Smooth muscle cell (in vitro differentiated cells): Measurements from ENCODE around the gene CD70. TPM values are rescaled to one million over a fixed set of nuclear protein-coding genes. Genes with fewer than 3 reads are reported as not detected.
"Not testable (repeated sequence)": the region's sequence is repeated elsewhere in the genome, so short reads cannot be mapped to it uniquely, and the experiment has no call there.

Experiments used
- DNase-seq: peaks from one replicate; lab custom pipeline; 2025; ENCODE audit not compliant: unreplicated experiment; lab: John Stamatoyannopoulos, UW
- H2AFZ ChIP-seq: fragments of 200-600 bp; sonication (generic); 2 replicates; pipeline ENCODE4 v1.6.0; 2016; ENCODE audit warnings: antibody characterized with exemption, low read depth, mild to moderate bottlenecking
- H3F3A ChIP-seq: fragments of 200-600 bp; sonication (generic); 2 replicates; pipeline ENCODE4 v1.6.0; 2017; ENCODE audit warnings: antibody characterized with exemption, low read depth
- H3K27ac ChIP-seq: fragments of 200-600 bp; sonication (generic); 2 replicates; pipeline ENCODE4 v1.5.1; 2016; ENCODE audit warnings: low read depth, mild to moderate bottlenecking
- H3K27me3 ChIP-seq: fragments of 200-600 bp; sonication (generic); 2 replicates; pipeline ENCODE4 v1.6.1; 2016; ENCODE audit warnings: low read depth, mild to moderate bottlenecking
- H3K36me3 ChIP-seq: fragments of 200-600 bp; sonication (generic); 2 replicates; pipeline ENCODE4 v1.5.1; 2016; ENCODE audit warnings: low read depth
- H3K4me1 ChIP-seq: fragments of 200-600 bp; sonication (generic); 2 replicates; pipeline ENCODE4 v1.5.1; 2016; ENCODE audit warnings: low read depth
- H3K4me2 ChIP-seq: fragments of 200-600 bp; sonication (generic); 2 replicates; pipeline ENCODE4 v1.6.0; 2016; ENCODE audit warnings: mild to moderate bottlenecking
- H3K4me3 ChIP-seq: fragments of 200-600 bp; sonication (generic); 2 replicates; pipeline ENCODE4 v1.5.1; 2016; ENCODE audit warnings: mild to moderate bottlenecking
- H3K79me2 ChIP-seq: fragments of 200-600 bp; sonication (generic); 2 replicates; pipeline ENCODE4 v1.6.0; 2016; ENCODE audit warnings: low read depth, mild to moderate bottlenecking
- H3K9ac ChIP-seq: fragments of 200-600 bp; sonication (generic); 2 replicates; pipeline ENCODE4 v1.6.0; 2016; ENCODE audit warnings: low read depth
- H3K9me3 ChIP-seq: fragments of 200-600 bp; sonication (generic); replicated peaks from 2 replicates; pipeline ENCODE4 v1.5.1; 2016; ENCODE audit warnings: low read depth
- H4K20me1 ChIP-seq: fragments of 200-600 bp; sonication (generic); 2 replicates; pipeline ENCODE4 v1.6.0; 2016; ENCODE audit warnings: low read depth
- CTCF ChIP-seq: fragments of 200-600 bp; sonication (generic); IDR thresholded peaks from 2 replicates; pipeline ENCODE4 v1.5.1; 2017; ENCODE audit warnings: borderline replicate concordance, mild to moderate bottlenecking, antibody characterized with exemption; ENCODE audit not compliant: insufficient read depth, poor library complexity, severe bottlenecking
- WGBS: methylation state at CpG from one replicate; pipeline ENCODE4 v1.1.7; 2016; ENCODE audit warnings: low lambda C conversion rate; 5-methylcytosine and 5-hydroxymethylcytosine counted together
- polyA plus RNA-seq: library from polyadenylated mRNA; unstranded; fragments of >200 nt; fragmentation: Nextera tagmentation; extraction: Ambion mirVana; gene quantifications from 2 replicates; pipeline ENCODE4 v1.2.1, GENCODE V29; 2016
- total RNA-seq: library from RNA; depleted of rRNA; stranded (reverse); fragments of >200 nt; gene quantifications from 2 replicates; pipeline ENCODE4 v1.2.3, GENCODE V29; 2014

CD70 gene
- total and polyA plus RNA-seq, 2 experiments from 2014 or later, result 0.54 TPM; not detected in 1

GRCh38 chr19:6571167-6571566 is 19.8 kb downstream of the CD70 start:
- TF ChIP-seq CTCF, result no peak
- no peak overlapping the region for H3K4me2 ChIP-seq
- no peak overlapping the region for H3K27ac ChIP-seq
- no peaks in the 10 kb centered on the region for H3K9me3 ChIP-seq
- no peaks in the 10 kb centered on the region for H3K27me3 ChIP-seq
- H4K20me1 ChIP-seq, result no peaks in the 10 kb centered on the region
- H3K4me3 ChIP-seq, result no peak overlapping the region
- H3K9ac ChIP-seq, result no peak overlapping the region
- no peaks in the 10 kb centered on the region for H3F3A ChIP-seq
- H3K36me3 ChIP-seq, result no peaks in the 10 kb centered on the region
- no peaks in the 10 kb centered on the region for H3K79me2 ChIP-seq
- no peaks in the 10 kb centered on the region for H3K4me1 ChIP-seq
- no peak for DNase-seq
- H2AFZ ChIP-seq, result no peak overlapping the region

GRCh38 chr19:6570764-6571163 is 20.2 kb downstream of the CD70 start:
- Histone ChIP-seq H3K4me1 (no peaks in the 10 kb centered on the region), H3K79me2 (no peaks in the 10 kb centered on the region), H3K27me3 (no peaks in the 10 kb centered on the region), H3K9ac (no peak overlapping the region), H4K20me1 (no peaks in the 10 kb centered on the region), H3K4me2 (no peak overlapping the region), H3K9me3 (no peaks in the 10 kb centered on the region), H3K4me3 (no peak overlapping the region), H2AFZ (no peak overlapping the region), H3F3A (no peaks in the 10 kb centered on the region), H3K27ac (no peak overlapping the region), H3K36me3 (no peaks in the 10 kb centered on the region)
- no peak for DNase-seq
- 72% methylated on average over 3 of the region's 3 CpGs for WGBS
- no peak for TF ChIP-seq CTCF

- H3K36me3 ChIP-seq, result no peaks in the 10 kb centered on the region
- WGBS, result 61% methylated on average over 3 of the region's 3 CpGs
- no peak for TF ChIP-seq CTCF
These were observed 22.1 kb downstream of the CD70 start for GRCh38 chr19:6568816-6569215.

GRCh38 chr19:6568010-6568526 is 22.9 kb downstream of the CD70 start:
- Histone ChIP-seq H3K9me3 (no peaks in the 10 kb centered on the region), H3K4me1 (no peaks in the 10 kb centered on the region), H3K4me2 (no peak overlapping the region), H3K9ac (no peak overlapping the region), H3K27ac (no peak overlapping the region), H2AFZ (no peak overlapping the region), H3K79me2 (no peaks in the 10 kb centered on the region), H4K20me1 (no peaks in the 10 kb centered on the region), H3F3A (no peaks in the 10 kb centered on the region), H3K4me3 (no peak overlapping the region), H3K36me3 (no peaks in the 10 kb centered on the region), H3K27me3 (no peaks in the 10 kb centered on the region)
- no peak for DNase-seq
- TF ChIP-seq CTCF, result no peak
- WGBS, result 85% methylated on average over 8 of the region's 8 CpGs

More at GRCh38 chr19:6568816-6569215, 22.1 kb downstream of the CD70 start:
- Histone ChIP-seq H3K27me3 (no peaks in the 10 kb centered on the region), H3K4me2 (no peak overlapping the region), H3K27ac (no peak overlapping the region), H3K4me3 (no peak overlapping the region), H3K9me3 (no peaks in the 10 kb centered on the region), H3K79me2 (no peaks in the 10 kb centered on the region), H3F3A (no peaks in the 10 kb centered on the region), H3K4me1 (no peaks in the 10 kb centered on the region), H3K9ac (no peak overlapping the region), H2AFZ (no peak overlapping the region), H4K20me1 (no peaks in the 10 kb centered on the region)
- no peak for DNase-seq

GRCh38 chr19:6566727-6567126 is 24.2 kb downstream of the CD70 start:
- not testable (repeated sequence) for H3K4me3 ChIP-seq, H3K36me3 ChIP-seq, DNase-seq, H3K27ac ChIP-seq, H3K4me2 ChIP-seq, H3K9me3 ChIP-seq, H3K27me3 ChIP-seq, H4K20me1 ChIP-seq, H3K79me2 ChIP-seq, H2AFZ ChIP-seq, H3K9ac ChIP-seq, H3K4me1 ChIP-seq, H3F3A ChIP-seq
- 74% methylated on average over 3 of the region's 3 CpGs for WGBS
